HCT116 (cell line): Measurements from ENCODE around the gene ARHGEF37. TPM values are rescaled to one million over a fixed set of nuclear protein-coding genes. Genes with fewer than 3 reads are reported as not detected.

Experiments
- ATAC-seq: fragments of 200-7000 bp; cut with Tn5 transposase; 2 replicates; pipeline ENCODE4 v1.9.1; 2020; ENCODE audit warnings: mild to moderate bottlenecking, moderate library complexity
- BruUV-seq: library from RNA; stranded (reverse); fragments of 400-500 nt; replicated peaks from 2 replicates; lab custom pipeline; 2021; lab: Mats Ljungman, UMichigan
- CTCF ChIA-PET: fragments of 300-600 bp; sonication (Branson Sonifier 250); formaldehyde crosslinking; loops from one replicate; lab custom pipeline; 2021; ENCODE audit warnings: antibody characterized with exemption; lab: Charles Lee
- POLR2A ChIA-PET: fragments of 300-600, 350-600 bp; sonication (Branson Sonifier 250); formaldehyde crosslinking; loops from one replicate; lab custom pipeline; 2021; ENCODE audit warnings: antibody characterized with exemption; lab: Charles Lee
- RAD21 ChIA-PET, 2 experiments: fragments of 300-600 bp; sonication (Branson Sonifier 250); formaldehyde crosslinking; loops; one replicate each; lab custom pipeline; 2023; ENCODE audit warnings: low total read pairs in 2 of 2; ENCODE audit not compliant: uncharacterized antibody in 2 of 2, unreplicated experiment in 2 of 2, low non-redundant PET in 1 of 2; lab: Charles Lee
- DNase-seq: peaks from one replicate; pipeline ENCODE4 v3.0.0-alpha.2; 2010; ENCODE audit warnings: low read depth, low spot score
- H2AFZ ChIP-seq: fragments of 200-600 bp; shearing (Covaris generic), sonication (generic); 2 replicates; pipeline ENCODE4 v1.6.1; 2017; ENCODE audit warnings: low read depth, mixed run types, mixed read lengths, antibody characterized with exemption, low read length; ENCODE audit not compliant: poor library complexity, severe bottlenecking
- H3K27ac ChIP-seq: 2 replicates; pipeline ENCODE4 v1.5.1; 2012; ENCODE audit warnings: low read depth, low read length
- H3K27me3 ChIP-seq: fragments of 200-600 bp; sonication (generic); 2 replicates; pipeline ENCODE4 v1.6.1; 2016; ENCODE audit warnings: mixed run types, low read length, mixed read lengths; ENCODE audit not compliant: insufficient read depth
- H3K36me3 ChIP-seq, 2 experiments: fragments of 200-500 bp in 1 of 2; fragments of 200-600 bp in 1 of 2; sonication (Bioruptor generic) in 1 of 2; sonication (generic) in 1 of 2; 2 replicates each; pipeline versions ENCODE4 v1.5.1 to v1.6.1; 2014 to 2016; ENCODE audit warnings: low read length in 2 of 2, inconsistent platforms in 1 of 2, mixed read lengths in 1 of 2, mixed run types in 1 of 2; ENCODE audit not compliant: insufficient read depth in 2 of 2, control insufficient read depth in 1 of 2
- H3K4me1 ChIP-seq, 2 experiments: fragments of 200-600 bp in 1 of 2; sonication (generic) in 1 of 2; 2 replicates each; pipeline versions ENCODE4 v1.5.1 to v1.6.1; 2012 to 2017; ENCODE audit warnings: low read length in 2 of 2, inconsistent platforms in 1 of 2, mild to moderate bottlenecking in 1 of 2, mixed read lengths in 1 of 2, mixed run types in 1 of 2, moderate library complexity in 1 of 2; ENCODE audit not compliant: insufficient read depth in 2 of 2, control insufficient read depth in 1 of 2
- H3K4me2 ChIP-seq: fragments of 200-600 bp; sonication (generic); 2 replicates; pipeline ENCODE4 v1.6.1; 2017; ENCODE audit warnings: mixed run types, low read length, mixed read lengths
- H3K4me3 ChIP-seq, 2 experiments: fragments of 200-600 bp in 1 of 2; sonication (generic) in 1 of 2; replicated peaks in 1 of 2; 2 replicates each; pipeline ENCODE4 v1.5.1; 2011 to 2016; ENCODE audit warnings: low read length in 2 of 2, control low read depth in 1 of 2, low read depth in 1 of 2, mild to moderate bottlenecking in 1 of 2, mixed read lengths in 1 of 2, mixed run types in 1 of 2
- H3K79me2 ChIP-seq: fragments of 200-600 bp; sonication (generic); 2 replicates; pipeline ENCODE4 v1.6.1; 2017; ENCODE audit warnings: mild to moderate bottlenecking, mixed run types, low read length, moderate library complexity, mixed read lengths; ENCODE audit not compliant: insufficient read depth
- H3K9ac ChIP-seq: fragments of 200-600 bp; sonication (generic); 2 replicates; pipeline ENCODE4 v1.6.1; 2016; ENCODE audit warnings: low read length, mixed read lengths
- H3K9me2 ChIP-seq: fragments of 200-600 bp; sonication (generic), shearing (Covaris generic); 2 replicates; pipeline ENCODE4 v1.6.1; 2017; ENCODE audit warnings: mixed run types, mild to moderate bottlenecking, moderate library complexity; ENCODE audit not compliant: insufficient read depth
- H3K9me3 ChIP-seq, 2 experiments: fragments of 200-500 bp in 1 of 2; fragments of 200-600 bp in 1 of 2; sonication (Bioruptor generic) in 1 of 2; sonication (generic) in 1 of 2; 2 replicates each; pipeline ENCODE4 v1.6.1; 2014 to 2017; ENCODE audit warnings: low read length in 2 of 2, mixed read lengths in 2 of 2, inconsistent platforms in 1 of 2, low read depth in 1 of 2, mild to moderate bottlenecking in 1 of 2, mixed run types in 1 of 2, moderate library complexity in 1 of 2; ENCODE audit not compliant: control insufficient read depth in 1 of 2, insufficient read depth in 1 of 2
- H4K20me1 ChIP-seq: fragments of 200-600 bp; sonication (generic), shearing (Covaris generic); 2 replicates; pipeline ENCODE4 v1.6.1; 2017; ENCODE audit warnings: mixed run types, mild to moderate bottlenecking, moderate library complexity; ENCODE audit not compliant: insufficient read depth
- ATF3 ChIP-seq: IDR thresholded peaks from 2 replicates; pipeline ENCODE4 v1.6.1; 2012
- CBX3 ChIP-seq: IDR thresholded peaks from 2 replicates; pipeline ENCODE4 v1.6.1; 2012; ENCODE audit warnings: low read depth
- CEBPB ChIP-seq: IDR thresholded peaks from 2 replicates; pipeline ENCODE4 v1.6.1; 2012; ENCODE audit warnings: low read depth
- CTCF ChIP-seq, 3 experiments: fragments of 200-600 bp in 1 of 3; sonication (generic) in 1 of 3; IDR thresholded peaks in 2 of 3; conservative IDR thresholded peaks in 1 of 3; 2 replicates each; pipeline ENCODE4 v1.5.1; 2012 to 2017; ENCODE audit warnings: low read depth in 2 of 3, low read length in 2 of 3, antibody characterized with exemption in 1 of 3, borderline replicate concordance in 1 of 3, control low read depth in 1 of 3, mild to moderate bottlenecking in 1 of 3, mixed read lengths in 1 of 3, mixed run types in 1 of 3, moderate library complexity in 1 of 3; ENCODE audit not compliant: insufficient read depth in 1 of 3
- ELF1 ChIP-seq: IDR thresholded peaks from 2 replicates; pipeline ENCODE4 v1.6.1; 2012; ENCODE audit warnings: low read depth, borderline replicate concordance
- EZH2 ChIP-seq: fragments of 200-600 bp; sonication (generic); IDR thresholded peaks from 2 replicates; pipeline ENCODE4 v1.6.1; 2017; ENCODE audit warnings: antibody characterized with exemption, mixed run types
- FOSL1 ChIP-seq: IDR thresholded peaks from 2 replicates; pipeline ENCODE4 v1.6.1; 2012; ENCODE audit warnings: low read depth
- JUND ChIP-seq: IDR thresholded peaks from 2 replicates; pipeline ENCODE4 v1.6.1; 2012
- MAX ChIP-seq: IDR thresholded peaks from 2 replicates; pipeline ENCODE4 v1.6.1; 2012
- POLR2A ChIP-seq: IDR thresholded peaks from 2 replicates; pipeline ENCODE4 v1.7.0; 2011; ENCODE audit warnings: borderline replicate concordance; ENCODE audit not compliant: insufficient read depth, insufficient read length; ENCODE audit errors: extremely low read depth
- POLR2AphosphoS5 ChIP-seq: IDR thresholded peaks from 2 replicates; pipeline ENCODE4 v1.6.1; 2011; ENCODE audit warnings: mild to moderate bottlenecking, low read depth, low read length, moderate library complexity
- RAD21 ChIP-seq: IDR thresholded peaks from 2 replicates; pipeline ENCODE4 v1.6.1; 2012; ENCODE audit warnings: low read depth, mild to moderate bottlenecking
- REST ChIP-seq: IDR thresholded peaks from 2 replicates; pipeline ENCODE4 v1.6.1; 2012; ENCODE audit warnings: low read depth
- SIN3A ChIP-seq: IDR thresholded peaks from 2 replicates; pipeline ENCODE4 v1.6.1; 2012; ENCODE audit warnings: low read depth
- SP1 ChIP-seq: IDR thresholded peaks from 2 replicates; pipeline ENCODE4 v1.6.1; 2012; ENCODE audit warnings: low read depth
- TCF7L2 ChIP-seq: IDR thresholded peaks from 2 replicates; pipeline ENCODE4 v1.7.0; 2011; ENCODE audit warnings: borderline replicate concordance, inconsistent platforms; ENCODE audit not compliant: insufficient read depth, insufficient read length; ENCODE audit errors: extremely low read depth
- YY1 ChIP-seq: IDR thresholded peaks from 2 replicates; pipeline ENCODE4 v1.6.1; 2011; ENCODE audit warnings: low read length, low read depth, moderate library complexity, mild to moderate bottlenecking; ENCODE audit not compliant: insufficient replicate concordance; ENCODE audit errors: extremely low read depth
- ZBTB33 ChIP-seq: IDR thresholded peaks from 2 replicates; pipeline ENCODE4 v1.6.1; 2011; ENCODE audit warnings: mild to moderate bottlenecking, low read length, moderate library complexity; ENCODE audit not compliant: insufficient replicate concordance; ENCODE audit errors: extremely low read depth
- ZNF274 ChIP-seq: fragments of 200-500 bp; sonication (Bioruptor generic); IDR thresholded peaks from 2 replicates; pipeline ENCODE4 v1.6.1; 2014; ENCODE audit warnings: mild to moderate bottlenecking, low read depth, low read length, inconsistent platforms
- intact Hi-C: fragments of 100-400 bp; cut with micrococcal nuclease; formaldehyde crosslinking; loops from 2 replicates; pipeline ENCODE4 v1.10.0; 2022
- total RNA-seq: library from RNA; stranded (reverse); gene quantifications from one replicate; pipeline ENCODE4 v1.2.1, GENCODE V29; 2021; ENCODE audit not compliant: unreplicated experiment

The ARHGEF37 gene
- total RNA-seq, 1 experiment from 2014 or later, result 7.0 TPM

- Histone ChIP-seq H3K4me2 (no peak overlapping the region), H3K79me2 (no peaks in the 10 kb centered on the region), H3K4me3 (no peak overlapping the region), H3K9me3 (no peaks in the 10 kb centered on the region; a peak in 1 of 4 replicates), H3K4me1 (no peaks in the 10 kb centered on the region), H2AFZ (no peak overlapping the region), H3K36me3 (no peaks in the 10 kb centered on the region), H3K27ac (no peak overlapping the region), H3K9ac (no peak overlapping the region), H3K9me2 (no peaks in the 10 kb centered on the region), H3K27me3 (no peaks in the 10 kb centered on the region), H4K20me1 (no peaks in the 10 kb centered on the region)
- intact Hi-C loops, result no loop called here
- no TSS peak for BruUV-seq
- ChIA-PET RAD21 (no interaction called here), POLR2A (no interaction called here), CTCF (interaction anchor here (1.1 to 1.3 kb wide), 2 partner anchors 16 to 178 kb away, joined by 3 to 6 read pairs; no protein-coding TSS in a partner anchor)
- TF ChIP-seq REST (no peak), JUND (no peak), FOSL1 (no peak), YY1 (no peak), CBX3 (no peak), CTCF (IDR thresholded peaks at IDR 0.05 in 2 of 3, conservative IDR thresholded peaks at IDR 0.05 in 1 of 3; ENCODE audit: borderline replicate concordance in 1 of 3, insufficient read depth in 1 of 3, low read depth in 2 of 3, low read length in 2 of 3) (no peak), MAX (no peak), POLR2A (no peak), CEBPB (no peak), SP1 (no peak), ELF1 (no peak), ZNF274 (no peak), SIN3A (no peak), EZH2 (no peak), ZBTB33 (no peak), ATF3 (no peak), POLR2AphosphoS5 (no peak), TCF7L2 (no peak), RAD21 (no peak)
- DNase-seq (no peak), ATAC-seq (no peak)
Measured at GRCh38 chr5:149651686-149652085, 70.4 kb downstream of the ARHGEF37 start.
